Hepatocyte (in vitro differentiated cells): ENCODE results near the gene PTPRN2.

Experiments
- EZH2 ChIP-seq: fragments of 200-600 bp; sonication (generic); IDR thresholded peaks from 2 replicates; pipeline ENCODE4 v1.6.1; 2016; ENCODE audit warnings: antibody characterized with exemption, mild to moderate bottlenecking, borderline replicate concordance
- EZH2phosphoT487 ChIP-seq: fragments of 200-600 bp; sonication (generic); IDR thresholded peaks from one replicate; pipeline ENCODE4 v1.6.1; 2018; ENCODE audit warnings: antibody characterized with exemption, mild to moderate bottlenecking, low read depth, moderate library complexity; ENCODE audit not compliant: unreplicated experiment, severe bottlenecking
- TF ChIP-seq, protein P1 (sequence below): fragments of 200-600 bp; sonication (generic); IDR thresholded peaks from 2 replicates; pipeline ENCODE4 v1.5.1; 2016; ENCODE audit warnings: antibody characterized with exemption, mild to moderate bottlenecking; ENCODE audit not compliant: poor library complexity

DNA sequence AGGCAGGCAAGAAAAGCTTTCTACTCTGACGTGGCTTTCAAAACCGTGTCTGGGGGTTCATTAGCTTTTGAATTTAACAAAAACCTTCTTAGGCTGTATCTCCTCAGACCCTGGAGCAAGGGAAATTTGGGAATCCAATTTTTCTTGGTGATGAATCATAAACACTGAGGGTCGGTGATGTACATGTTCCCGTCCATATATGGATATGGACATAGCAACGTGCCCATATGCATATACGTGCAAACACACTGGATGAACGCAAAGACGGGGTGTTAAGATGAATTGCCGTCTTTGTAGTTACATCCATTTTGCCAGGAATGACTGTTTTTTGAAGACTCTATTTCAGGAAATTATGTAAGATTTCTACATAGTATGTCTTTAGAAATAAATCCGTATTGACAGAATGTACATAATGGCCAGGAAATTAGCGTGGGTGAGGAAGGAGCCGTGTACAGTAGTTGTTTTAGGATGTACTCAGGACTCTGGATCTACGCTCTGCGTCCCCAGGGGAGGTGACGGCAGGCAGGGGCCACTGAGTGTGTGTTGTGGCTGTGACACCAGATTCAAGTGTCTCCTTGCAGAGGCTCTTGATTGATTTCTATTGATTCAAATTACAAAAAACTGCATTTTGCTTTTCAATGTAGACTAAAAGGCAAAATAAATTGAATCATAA, 1012.6 kb downstream of the PTPRN2 start:
- no peak for TF ChIP-seq EZH2
- TF ChIP-seq, protein P1, sequence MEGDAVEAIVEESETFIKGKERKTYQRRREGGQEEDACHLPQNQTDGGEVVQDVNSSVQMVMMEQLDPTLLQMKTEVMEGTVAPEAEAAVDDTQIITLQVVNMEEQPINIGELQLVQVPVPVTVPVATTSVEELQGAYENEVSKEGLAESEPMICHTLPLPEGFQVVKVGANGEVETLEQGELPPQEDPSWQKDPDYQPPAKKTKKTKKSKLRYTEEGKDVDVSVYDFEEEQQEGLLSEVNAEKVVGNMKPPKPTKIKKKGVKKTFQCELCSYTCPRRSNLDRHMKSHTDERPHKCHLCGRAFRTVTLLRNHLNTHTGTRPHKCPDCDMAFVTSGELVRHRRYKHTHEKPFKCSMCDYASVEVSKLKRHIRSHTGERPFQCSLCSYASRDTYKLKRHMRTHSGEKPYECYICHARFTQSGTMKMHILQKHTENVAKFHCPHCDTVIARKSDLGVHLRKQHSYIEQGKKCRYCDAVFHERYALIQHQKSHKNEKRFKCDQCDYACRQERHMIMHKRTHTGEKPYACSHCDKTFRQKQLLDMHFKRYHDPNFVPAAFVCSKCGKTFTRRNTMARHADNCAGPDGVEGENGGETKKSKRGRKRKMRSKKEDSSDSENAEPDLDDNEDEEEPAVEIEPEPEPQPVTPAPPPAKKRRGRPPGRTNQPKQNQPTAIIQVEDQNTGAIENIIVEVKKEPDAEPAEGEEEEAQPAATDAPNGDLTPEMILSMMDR, result no peak
- no peak for TF ChIP-seq EZH2phosphoT487
